NCI-H2196 treated with DMSO at 0.1 percent for 48 hours (cell line): Measurements from ENCODE around the gene DZANK1.
"Not testable (repeated sequence)": the region's sequence is repeated elsewhere in the genome, so short reads cannot be mapped to it uniquely, and the experiment has no call there.

ENCODE experiments used
- DNase-seq: peaks from one replicate; lab custom pipeline; 2025; ENCODE audit not compliant: unreplicated experiment; lab: John Stamatoyannopoulos, UW

DZANK1 gene

DNA sequence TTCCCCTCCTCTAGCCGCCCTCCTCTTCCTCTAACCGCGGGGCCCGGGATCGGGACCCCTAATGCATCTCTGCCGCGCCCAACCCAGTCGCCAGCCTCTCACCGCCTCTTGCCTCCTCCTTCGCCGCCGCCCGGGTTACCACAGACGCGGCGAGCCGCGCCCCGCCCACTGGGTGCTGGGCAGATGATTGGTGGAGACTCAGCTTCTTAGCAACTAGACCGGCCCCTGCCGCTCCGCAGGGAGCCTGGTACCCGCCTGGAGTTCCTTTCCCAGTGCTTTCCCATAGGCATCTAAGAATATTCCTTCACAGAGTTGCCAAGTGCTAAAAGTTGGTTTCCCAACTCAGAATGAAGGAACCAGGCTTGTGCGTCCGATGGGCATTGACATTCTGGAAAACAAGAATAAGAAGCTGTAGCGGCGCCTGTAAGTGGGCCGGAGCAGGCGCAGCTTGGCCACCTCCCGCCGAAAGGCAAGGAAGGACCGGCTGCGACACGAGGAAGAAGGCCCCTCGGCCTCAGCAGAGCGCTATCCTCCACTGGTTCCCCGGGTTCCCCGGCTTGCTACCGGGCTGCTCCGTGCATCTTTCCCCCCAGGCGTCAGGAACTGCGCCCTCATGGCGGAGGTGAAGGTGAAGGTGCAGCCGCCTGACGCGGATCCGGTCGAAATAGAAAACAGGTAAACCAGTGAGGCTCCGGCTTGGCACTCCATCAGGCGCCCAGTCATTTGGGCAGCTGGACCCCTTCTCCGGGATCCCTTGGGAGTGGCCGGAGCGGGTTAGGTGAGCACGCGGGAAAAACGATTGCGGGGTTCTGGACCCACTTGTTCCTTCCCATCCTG, at the start of gene DZANK1, which contains the start of gene POLR3F:
TSS of gene DZANK1 (minus strand) at position 137 of the 837 bp plus-strand sequence. CDS start 1,672 bp downstream, outside the sequence.
TSS of gene POLR3F (plus strand) at position 497 of the 837 bp plus-strand sequence. CDS start at position 614, 117 bp downstream.
- DNase-seq, result peak; percentile 93

DNA sequence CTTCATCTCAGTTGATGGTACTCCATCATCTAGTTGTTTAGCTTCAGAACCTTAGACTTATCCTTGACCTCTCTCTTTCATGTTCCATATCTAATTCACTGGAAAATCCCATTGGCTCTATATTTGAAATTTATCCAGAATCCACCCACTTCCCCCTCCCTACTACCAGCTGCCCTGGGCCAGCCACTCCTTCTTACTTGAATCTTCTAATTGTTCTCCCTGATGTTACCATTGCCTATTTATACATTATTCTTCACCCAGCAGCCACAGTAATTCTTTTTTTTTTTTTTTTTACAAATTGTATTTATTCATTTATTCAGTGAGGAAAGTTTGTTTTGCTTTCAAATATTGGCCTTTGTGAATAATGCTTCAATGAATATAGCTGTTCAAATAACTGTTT, 49.1 kb upstream of the DZANK1 start:
- no peak for DNase-seq

DNA sequence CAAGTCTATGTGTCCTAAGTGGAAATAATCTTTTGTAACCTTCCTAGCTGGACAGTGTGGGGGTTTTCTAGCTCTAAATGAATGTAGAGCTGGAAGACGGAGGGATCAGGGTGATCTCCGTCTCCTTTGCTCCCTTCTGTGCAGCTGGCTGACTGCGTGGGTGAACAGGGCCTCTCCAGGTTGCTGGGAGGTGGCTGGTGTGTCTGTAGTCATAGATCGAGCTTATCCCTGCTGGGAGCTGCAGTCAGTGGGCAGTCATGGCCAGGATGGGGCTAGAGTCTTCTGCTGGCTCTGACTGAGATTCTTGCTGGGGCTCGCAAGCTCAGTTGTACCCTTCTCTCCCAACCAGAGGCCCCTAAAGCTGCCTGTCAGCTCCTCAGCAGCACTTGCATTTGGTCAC, 47.3 kb upstream of the DZANK1 start:
- no peak for DNase-seq

DNA sequence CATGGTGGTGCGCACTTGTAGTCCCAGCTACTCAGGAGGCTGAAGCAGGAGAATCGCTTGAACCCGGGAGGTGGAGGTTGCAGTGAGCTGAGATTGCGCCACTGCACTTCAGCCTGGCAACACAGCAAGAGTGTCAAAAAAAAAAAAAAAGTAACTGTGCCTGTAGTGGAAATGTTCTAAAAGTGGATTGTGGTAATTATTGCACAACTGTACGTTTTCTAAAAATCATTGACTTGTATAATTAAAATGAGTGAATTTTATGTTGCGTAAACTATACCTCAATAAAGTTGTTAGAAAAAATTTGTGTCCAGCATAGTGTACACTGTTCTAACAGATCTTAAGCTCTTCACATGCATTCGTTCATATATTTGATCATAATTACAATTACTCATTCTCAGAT, 46.4 kb upstream of the DZANK1 start:
- DNase-seq, result no peak

DNA sequence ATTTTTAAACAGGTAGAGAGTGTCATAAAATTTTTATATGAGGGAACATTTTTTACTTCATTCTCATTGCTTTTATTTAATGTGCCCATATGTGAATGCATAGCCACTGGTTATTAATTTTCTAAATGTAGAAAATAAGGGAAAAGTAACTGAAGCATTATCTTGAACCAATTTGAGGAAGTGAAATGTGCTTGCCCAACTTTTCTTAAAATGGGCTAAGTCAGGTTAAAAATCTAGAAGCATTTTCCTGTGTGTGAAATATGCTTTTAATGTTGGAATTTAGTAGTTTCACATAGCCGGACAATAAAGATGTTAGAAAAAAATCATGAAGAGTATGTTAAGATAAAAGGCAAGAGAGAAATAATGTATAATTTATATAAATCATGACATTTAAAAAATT, 44.7 kb upstream of the DZANK1 start:
- DNase-seq, result no peak

DNA sequence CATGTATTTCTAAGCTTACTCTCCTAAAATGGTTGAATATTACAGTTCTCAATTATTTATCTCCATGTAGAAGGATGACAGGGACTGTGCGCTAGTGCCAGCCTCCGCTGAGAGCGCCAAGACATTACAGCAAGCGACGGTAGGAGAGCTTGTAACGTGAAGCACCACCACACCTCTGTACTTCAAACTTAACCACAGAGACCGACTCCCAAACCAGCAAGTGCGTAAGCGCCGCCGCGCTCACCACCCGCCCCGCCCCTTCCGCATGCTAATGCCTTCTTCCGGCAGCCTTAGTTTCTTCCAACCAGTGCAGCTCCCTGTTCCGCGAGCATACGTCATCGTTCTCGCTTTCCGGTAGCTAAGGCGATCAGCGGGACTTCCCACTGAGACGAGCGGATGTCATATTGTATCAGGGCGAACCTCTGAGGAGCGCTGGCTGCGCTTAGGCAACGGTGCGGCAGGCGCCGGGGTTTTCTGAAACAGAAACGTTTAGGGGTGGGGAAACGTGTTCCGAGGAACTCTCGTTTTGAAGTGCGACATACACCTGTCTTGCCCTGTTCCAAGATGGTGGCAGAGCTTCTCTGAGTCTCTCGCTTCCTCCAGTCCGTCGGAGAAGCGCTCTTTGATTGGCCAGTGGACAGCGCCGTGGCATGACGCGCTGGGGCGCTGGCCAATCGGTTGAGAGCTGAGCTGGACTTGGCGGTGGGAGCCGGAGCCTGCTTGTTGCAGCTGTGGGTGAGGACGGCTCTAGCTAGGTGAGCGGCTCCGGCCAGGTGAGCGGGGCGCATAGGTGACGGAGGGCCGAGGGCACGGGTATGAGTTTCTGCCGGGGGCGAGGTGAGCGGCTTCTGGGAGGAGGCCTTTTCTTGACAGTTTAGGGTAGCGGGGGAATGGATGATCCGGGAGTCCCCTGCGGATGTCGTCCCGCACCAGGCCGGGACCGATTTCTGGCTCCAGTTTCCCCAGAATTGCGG, 40.7 kb upstream of the DZANK1 start, which contains the start of gene SEC23B:
TSS of gene SEC23B (plus strand) at position 723 of the 974 bp plus-strand sequence. CDS start 2,896 bp downstream, outside the sequence.
- DNase-seq, result peak; percentile 94

DNA sequence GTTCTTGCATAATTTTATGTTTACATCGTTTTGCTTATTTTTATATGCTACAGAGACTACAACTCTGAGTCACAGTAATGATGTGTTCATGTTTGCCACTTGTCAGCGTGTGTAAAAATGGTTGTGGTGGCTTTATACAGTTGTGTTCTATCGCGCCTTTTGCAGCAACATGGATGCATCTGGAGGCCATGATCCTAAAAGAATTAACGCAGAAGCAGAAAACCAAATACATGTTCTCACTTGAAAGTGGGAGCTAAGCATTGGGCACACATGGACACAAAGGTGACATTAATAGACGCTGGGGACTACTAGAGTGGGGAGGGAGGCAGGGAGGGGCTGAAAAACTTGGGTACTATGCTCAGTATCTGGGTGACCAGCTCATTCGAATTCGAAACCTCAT, 39.9 kb upstream of the DZANK1 start:
- no peak for DNase-seq

DNA sequence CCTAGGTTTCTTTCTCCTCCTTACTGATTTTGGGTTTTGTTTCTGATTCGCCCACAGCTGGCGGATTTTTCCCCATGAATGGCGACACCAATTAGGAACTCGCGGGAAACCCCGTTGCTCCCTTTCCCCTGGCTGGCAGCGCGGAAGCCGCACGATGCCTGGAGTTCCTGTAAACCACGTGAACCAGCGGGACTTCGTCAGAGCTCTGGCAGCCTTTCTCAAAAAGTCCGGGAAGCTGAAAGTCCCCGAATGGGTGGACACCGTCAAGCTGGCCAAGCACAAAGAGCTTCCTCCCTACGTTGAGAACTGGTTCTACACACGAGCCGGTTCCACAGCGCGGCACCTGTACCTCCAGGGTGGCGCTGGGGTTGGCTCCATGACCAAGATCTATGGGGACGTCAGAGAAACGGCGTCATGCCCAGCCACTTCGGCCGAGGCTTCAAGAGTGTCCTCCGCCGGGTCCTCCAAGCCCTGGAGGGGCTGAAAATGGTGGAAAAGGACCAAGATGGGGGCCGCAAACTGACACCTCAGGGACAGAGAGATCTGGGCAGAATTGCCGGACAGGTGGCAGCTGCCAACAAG, 37.7 kb upstream of the DZANK1 start:
- DNase-seq, result no peak

DNA sequence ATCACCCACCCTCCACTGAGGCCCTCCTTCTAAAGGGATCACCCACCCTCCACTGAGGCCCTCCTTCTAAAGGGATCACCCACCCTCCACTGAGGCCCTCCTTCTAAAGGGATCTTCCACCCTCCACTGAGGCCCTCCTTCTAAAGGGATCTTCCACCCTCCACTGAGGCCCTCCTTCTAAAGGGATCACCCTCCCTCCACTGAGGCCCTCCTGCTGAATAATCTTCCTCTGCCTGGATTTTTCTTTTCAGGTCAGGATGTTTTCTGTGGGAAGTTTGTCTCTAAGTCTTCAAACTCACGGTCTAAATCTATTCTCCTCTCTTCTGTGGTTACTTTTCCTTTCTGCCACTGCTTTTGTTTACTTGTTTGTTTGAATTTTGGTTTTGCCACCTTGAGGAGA, 34.8 kb upstream of the DZANK1 start:
- not testable (repeated sequence) for DNase-seq

DNA sequence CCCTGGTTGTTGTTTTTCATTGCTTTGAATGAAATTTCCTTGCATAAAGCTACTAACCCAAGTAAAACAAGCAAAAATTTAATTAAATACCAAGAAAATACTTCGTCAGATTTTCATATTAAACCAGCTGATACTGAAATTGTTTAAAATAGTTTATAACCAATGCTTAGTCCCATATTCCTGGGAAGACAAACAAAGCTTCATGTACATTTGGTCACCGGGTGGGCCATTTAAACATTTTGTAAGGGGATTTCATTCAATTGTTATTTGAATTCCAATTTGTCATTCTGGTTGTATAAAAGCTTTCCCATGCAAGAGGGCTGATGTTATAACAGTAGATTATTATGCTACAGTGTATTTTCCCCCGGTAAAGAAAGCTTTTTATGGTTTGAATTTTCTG, 30.8 kb upstream of the DZANK1 start:
- no peak for DNase-seq

DNA sequence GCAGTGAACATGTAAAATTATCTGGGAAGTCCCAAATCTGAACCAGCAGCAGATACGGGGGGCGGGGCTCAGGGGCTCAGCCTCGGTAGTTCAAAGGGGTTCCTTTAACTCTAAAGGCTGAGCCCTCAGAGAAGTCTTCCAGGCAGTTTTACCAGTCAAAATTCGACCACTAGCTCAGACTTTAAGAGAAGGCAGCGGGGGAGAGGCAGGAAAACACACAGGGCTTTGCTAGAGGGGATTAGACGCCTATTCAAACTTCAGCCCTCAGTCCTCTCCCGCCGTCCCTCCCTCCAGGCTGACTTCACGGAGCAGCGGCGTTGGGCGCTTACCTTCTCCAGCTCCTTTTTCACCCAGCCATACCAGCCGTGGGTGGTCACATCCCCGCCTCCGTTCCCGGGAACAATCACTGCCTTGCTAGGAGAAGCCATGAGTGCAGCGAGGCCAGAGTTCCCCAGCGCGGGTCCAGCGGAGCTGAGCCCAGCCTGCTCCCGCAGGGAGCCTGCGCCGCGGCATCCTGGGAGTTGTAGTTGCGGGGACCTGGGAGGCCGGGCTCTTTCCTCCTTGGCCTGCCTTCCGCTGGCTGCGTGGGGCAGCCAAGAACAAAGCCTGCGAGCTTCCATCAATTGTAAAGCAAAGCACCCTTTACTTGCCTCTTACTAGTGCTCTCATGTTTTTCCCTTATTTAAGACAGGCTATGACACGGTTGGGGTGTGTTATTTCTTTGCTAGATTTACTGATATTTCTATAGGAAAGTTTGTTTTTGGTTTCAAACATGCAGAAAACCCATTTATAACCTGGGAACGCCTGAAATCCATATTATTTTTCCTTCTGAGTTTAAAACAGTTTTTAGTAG, 30.1 kb upstream of the DZANK1 start, which contains the start of gene RBBP9:
TSS of gene RBBP9 (minus strand) at position 486 of the 853 bp plus-strand sequence. CDS start at position 428, 58 bp downstream.
- DNase-seq, result peak; percentile 79

DNA sequence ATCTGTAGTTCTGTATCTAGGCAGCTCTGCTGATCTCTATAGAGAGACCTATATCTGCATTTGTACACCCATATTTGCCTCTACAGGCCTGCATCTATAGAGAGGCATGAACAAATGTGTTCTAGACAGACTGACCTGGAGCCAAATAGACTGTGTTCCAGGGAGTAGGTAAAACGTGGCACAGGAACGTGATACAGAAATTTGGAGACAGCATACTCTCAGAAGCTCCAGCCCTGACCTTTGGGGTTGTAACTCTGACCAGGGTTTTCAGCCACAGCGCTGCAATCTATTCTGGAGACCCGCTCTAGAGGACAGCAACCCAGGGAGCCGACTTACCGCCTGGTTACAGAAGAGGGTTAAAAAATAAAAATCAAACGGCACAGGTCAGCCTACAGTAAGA, 29.2 kb upstream of the DZANK1 start:
- no peak for DNase-seq

DNA sequence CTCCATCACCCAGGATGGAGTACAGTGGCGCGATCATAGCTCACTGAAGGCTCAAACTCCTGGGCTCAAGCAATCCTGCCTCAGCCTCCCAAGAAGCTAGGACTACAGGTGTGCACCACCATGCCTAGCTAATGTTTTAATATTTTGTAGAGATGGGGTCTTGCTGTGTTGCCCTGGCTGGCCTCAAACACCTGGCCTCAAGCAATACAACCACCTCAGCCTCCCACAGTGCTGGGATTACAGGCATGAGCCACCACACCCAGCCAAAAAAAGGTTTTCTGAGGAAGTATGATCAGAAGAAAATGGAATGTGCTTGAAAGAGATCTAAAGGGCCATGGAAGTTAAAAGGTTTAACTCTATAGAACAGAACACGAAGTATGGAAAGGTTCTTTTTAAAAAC, 21.5 kb upstream of the DZANK1 start:
- DNase-seq, result no peak

DNA sequence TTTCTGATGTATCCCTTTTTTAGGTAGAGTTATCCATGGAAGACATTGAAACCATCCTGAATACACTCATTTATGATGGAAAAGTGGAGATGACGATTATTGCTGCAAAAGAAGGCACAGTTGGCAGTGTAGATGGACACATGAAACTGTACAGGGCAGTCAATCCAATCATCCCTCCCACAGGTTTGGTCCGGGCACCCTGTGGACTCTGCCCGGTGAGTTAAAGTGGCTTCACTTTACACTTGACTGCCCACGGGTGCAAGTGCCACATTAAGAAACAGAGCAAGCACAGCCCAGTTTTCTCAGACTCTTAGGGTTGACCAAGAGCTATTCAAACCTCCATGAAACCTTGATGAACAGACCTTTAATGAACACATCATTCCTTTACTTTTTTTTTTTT, 14.8 kb upstream of the DZANK1 start:
- no peak for DNase-seq

DNA sequence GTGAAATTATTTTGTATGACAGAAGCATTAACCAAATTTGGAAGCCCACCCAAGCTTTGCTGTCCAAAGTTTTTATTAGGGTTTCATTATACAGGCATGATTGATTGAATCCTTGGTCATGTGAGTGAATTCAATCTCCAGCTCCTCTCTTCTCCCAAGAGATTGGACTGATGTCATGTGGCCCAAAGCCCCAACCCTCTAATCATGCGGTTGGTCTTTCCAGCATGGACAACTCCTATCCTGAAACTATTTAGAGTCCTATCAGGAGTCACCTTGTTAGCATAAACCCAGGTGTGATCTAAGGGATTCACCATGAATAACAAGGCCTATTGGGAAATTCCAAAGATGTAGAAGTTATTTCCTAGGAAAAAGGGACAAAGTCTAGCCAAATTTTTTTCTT, 11.0 kb upstream of the DZANK1 start:
- no peak for DNase-seq

DNA sequence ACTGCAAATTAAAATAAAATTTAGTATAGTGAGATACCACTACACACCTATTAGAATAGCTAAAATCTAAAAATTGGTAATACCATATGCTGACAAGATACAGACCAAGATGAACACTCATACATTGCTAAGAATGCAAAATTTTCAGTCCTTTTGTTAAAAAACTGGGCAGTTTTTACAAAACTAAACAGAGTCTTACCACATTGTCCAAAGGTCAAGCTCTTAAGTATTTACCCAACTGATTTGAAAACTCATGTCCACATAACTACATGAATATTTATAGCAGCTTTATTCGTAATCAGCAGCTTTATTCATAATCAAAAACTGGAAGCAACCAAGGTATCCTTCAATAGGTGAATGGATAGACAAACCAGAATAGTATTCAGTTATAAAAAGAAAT, 10.4 kb upstream of the DZANK1 start:
- DNase-seq, result no peak

DNA sequence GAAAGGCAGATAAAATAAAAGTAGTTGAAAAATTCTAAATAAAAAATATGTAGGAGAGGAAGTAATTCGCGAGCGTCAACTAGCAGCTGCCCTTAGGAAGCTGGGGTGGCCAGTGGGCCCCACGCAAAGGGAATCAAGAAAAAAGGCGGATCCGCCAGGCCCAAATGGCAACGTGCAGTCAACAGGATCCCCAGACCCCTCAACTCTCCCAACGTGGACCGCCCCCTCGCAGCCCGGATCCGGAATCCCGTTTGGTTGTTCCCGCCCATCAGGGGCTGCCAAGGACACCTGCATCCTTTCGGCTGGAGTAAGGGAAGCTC, 296 bp downstream of the DZANK1 start:
- DNase-seq, result no peak

DNA sequence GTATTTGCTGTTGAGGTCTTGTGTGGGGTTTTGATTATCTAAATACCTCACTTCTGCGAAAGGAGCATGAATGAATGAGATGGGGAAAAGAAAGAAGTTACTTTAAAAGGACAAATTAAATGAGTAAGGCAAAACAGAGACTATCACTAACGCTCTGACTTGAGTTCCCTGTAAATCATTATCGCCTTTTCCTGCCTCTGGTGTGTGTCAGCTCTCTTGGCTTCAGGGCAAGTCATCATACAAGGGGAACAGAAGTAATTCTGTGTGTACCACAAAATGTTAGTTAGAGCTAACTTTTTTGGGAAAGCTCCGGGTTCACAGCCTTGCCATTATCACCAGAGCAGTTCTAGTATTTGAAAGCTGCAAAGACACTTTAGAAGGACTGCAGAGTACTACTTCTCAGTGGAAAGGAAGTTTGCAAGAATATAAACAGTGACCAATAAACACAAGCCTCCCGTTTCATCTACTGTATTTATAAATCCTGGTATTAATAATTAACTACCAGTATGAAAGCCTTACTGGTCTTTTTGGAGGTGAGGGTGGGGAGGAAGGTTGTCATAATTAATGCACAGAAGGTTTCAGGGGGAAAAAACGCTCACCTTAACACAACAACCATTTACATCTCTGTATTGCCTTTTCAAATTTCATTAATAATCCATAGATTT, 1.2 kb downstream of the DZANK1 start:
- DNase-seq, result no peak

DNA sequence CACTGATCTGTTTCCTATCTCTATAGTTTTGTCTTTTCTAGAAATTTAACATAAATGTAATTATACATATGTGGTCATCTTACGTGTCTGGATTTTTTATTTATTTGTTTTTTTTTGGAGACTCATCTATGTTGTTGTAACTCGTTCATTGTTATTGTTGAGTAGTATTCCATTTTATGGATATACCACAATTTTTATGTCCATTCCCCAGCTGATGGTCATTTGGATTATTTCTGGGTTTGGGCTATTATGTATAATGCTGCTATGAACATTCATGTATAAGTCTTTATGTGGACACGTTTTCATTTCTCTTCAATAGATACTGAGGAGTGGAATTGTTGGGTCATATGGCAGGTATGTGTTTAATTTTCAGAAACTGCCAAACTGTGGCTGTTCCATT, 10.2 kb downstream of the DZANK1 start:
- DNase-seq, result no peak

DNA sequence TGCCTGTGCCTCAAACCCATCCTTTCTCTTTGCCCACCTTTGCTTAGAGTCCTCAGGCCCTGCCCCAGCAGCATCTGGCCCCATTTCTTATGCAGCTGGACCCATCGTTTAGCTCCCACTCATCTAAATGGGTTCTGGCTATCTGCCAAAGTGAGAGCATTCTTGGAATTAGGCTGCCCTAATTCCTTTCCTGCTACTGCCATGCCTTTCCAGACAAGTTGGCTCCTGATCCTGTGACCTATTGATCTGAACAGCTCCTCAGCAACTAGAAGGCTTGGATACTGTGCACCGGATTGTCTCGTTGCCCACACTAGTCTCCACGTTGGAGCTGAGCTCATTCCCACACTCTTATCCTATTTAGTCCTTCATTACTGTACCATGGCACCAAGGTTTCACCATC, 22.9 kb downstream of the DZANK1 start:
- no peak for DNase-seq
